GM18907 (cell line): ENCODE results near the gene SPATA25.

Source experiments
- ATAC-seq: cut with Tn5 transposase; IDR thresholded peaks from one replicate; pipeline ENCODE4 v1.9.1; 2021; ENCODE audit warnings: mild to moderate bottlenecking, moderate library complexity; ENCODE audit not compliant: unreplicated experiment

The SPATA25 gene

GRCh38 chr20:45841407-45842129, 45.9 kb downstream of the SPATA25 start:
- no peak for ATAC-seq

GRCh38 chr20:45840700-45841198, 46.7 kb downstream of the SPATA25 start:
- no peak for ATAC-seq

- ATAC-seq: no peak
Measured at GRCh38 chr20:45836841-45837240, 50.6 kb downstream of the SPATA25 start.
